Measurements from ENCODE around the gene SOD1. TPM values are rescaled to one million over a fixed set of nuclear protein-coding genes. Genes with fewer than 3 reads are reported as not detected.

Gene SOD1
- total and polyA plus RNA-seq, 2 of the 8 experiments (the other 6 are each of a cell fraction or from before 2014, with no cell fraction given), result 192 to 226 TPM

DNA sequence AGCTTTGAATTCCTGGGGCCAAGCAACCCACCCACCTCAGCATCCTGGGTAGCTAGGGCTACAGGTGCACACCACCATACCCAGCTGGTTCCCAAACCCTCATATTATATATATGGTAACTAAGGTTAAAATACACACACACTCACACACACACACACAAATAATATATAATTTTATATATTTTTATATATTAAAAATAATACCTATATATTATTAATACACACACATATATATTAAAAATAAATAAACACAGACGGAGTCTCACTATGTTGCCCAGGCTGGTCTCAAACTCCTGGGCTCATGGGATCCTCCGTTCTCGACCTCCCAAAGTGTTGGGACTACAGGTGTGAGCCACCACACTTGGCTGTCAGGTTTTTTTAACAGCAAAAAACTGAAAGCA, 40.5 kb downstream of the SOD1 start:
- H3K23ac ChIP-seq (ENCODE audit: insufficient read length), result no peak overlapping the region
- H2BK20ac ChIP-seq (ENCODE audit: low read length), result no peak overlapping the region
- H3K79me2 ChIP-seq (ENCODE audit: control insufficient read depth in 1 of 2, insufficient read depth in 2 of 2, low read length in 2 of 2), result peaks cover 0 to 39% of the 10 kb centered on the region in 2 experiments; a peak in 3 of 4 replicates
- no peak for FAIRE-seq
- no peak overlapping the region for H2BK15ac ChIP-seq (ENCODE audit: low read length)
- H2BK5ac ChIP-seq (ENCODE audit: low read depth, low read length), result no peak overlapping the region
- peaks cover 4 to 5% of the 10 kb centered on the region in 2 experiments for H4K20me1 ChIP-seq (replicated peaks in 1 of 2; ENCODE audit: control insufficient read depth in 1 of 2, insufficient read depth in 2 of 2, low read length in 2 of 2)
- H4K5ac ChIP-seq (ENCODE audit: insufficient read length, low read depth, low read length), result no peak overlapping the region
- H4K8ac ChIP-seq (ENCODE audit: extremely low read depth, insufficient read depth, low read length), result no peak overlapping the region
- no peaks in the 10 kb centered on the region for H3K79me1 ChIP-seq (ENCODE audit: low read depth, low read length)
- CTCF ChIA-PET (ENCODE audit: partially characterized antibody), result no interaction called here
- no peak overlapping the region for H4K91ac ChIP-seq (replicated peaks; ENCODE audit: insufficient read length, low read length)
- H3K23me2 ChIP-seq (ENCODE audit: low read depth, low read length), result no peaks in the 10 kb centered on the region
- H3K4me1 ChIP-seq (replicated peaks in 1 of 4; ENCODE audit: control insufficient read depth in 3 of 4, insufficient read depth in 4 of 4, low read length in 3 of 4), result no peaks in the 10 kb centered on the region
- no peak overlapping the region for H3K4me3 ChIP-seq (ENCODE audit: extremely low read depth in 1 of 4, insufficient read depth in 2 of 4, low read depth in 3 of 4, low read length in 4 of 4)
- no peak overlapping the region for H3K4me2 ChIP-seq (ENCODE audit: insufficient read depth in 1 of 2, low read depth in 2 of 2, low read length in 2 of 2)
- no peaks in the 10 kb centered on the region for H3K27me3 ChIP-seq (replicated peaks in 1 of 4; ENCODE audit: control insufficient read depth in 3 of 4, extremely low read depth in 1 of 4, insufficient read depth in 3 of 4, low read length in 3 of 4)
- H3K36me3 ChIP-seq (ENCODE audit: control insufficient read depth in 2 of 4, insufficient read depth in 4 of 4, low read length in 3 of 4), result peaks cover 18 to 90% (median 51%) of the 10 kb centered on the region in 4 experiments
- no peak overlapping the region for H2AFZ ChIP-seq (ENCODE audit: low read length)
- 97% methylated on average over 3 of the region's 3 CpGs; no CpG with 5 or more reads in 1 of the 2 experiments for WGBS, 2 experiments (ENCODE audit: extremely low coverage in 1 of 2, insufficient coverage in 1 of 2, insufficient read length in 1 of 2, insufficient replicate concordance in 2 of 2, low coverage in 1 of 2, low lambda C conversion rate in 2 of 2, missing lambda C conversion rate in 1 of 2)
- no peak overlapping the region for H2BK12ac ChIP-seq (ENCODE audit: low read depth, low read length)
- DNase-seq (ENCODE audit: low read depth in 1 of 2, low spot score in 2 of 2), result no peak
- H2BK120ac ChIP-seq (replicated peaks; ENCODE audit: low read depth, low read length), result no peak overlapping the region
- no peak overlapping the region for H3K56ac ChIP-seq (replicated peaks; ENCODE audit: insufficient read length, low read depth, low read length)
- H3K18ac ChIP-seq (ENCODE audit: extremely low read depth, low read length), result no peak overlapping the region
- no peak overlapping the region for H3K4ac ChIP-seq (replicated peaks; ENCODE audit: insufficient read length, low read depth, low read length)
- no peak overlapping the region for H2AK5ac ChIP-seq (ENCODE audit: low read depth, low read length)
- H3K9ac ChIP-seq (replicated peaks in 1 of 4; ENCODE audit: extremely low read depth in 1 of 4, low read depth in 3 of 4, low read length in 3 of 4), result no peak overlapping the region
- no peak overlapping the region for H3K27ac ChIP-seq (ENCODE audit: low read depth, low read length)
- POLR2A ChIA-PET (ENCODE audit: partially characterized antibody), result no interaction called here
- H3K14ac ChIP-seq (ENCODE audit: insufficient read length), result no peak overlapping the region
- no peaks in the 10 kb centered on the region for H3K9me3 ChIP-seq (ENCODE audit: insufficient read depth in 2 of 2, low read depth in 1 of 2, low read length in 1 of 2)
- TF ChIP-seq EZH2 (IDR thresholded peaks at IDR 0.05; ENCODE audit: low read depth, low read length, severe bottlenecking) (no peak), HDAC2 (IDR thresholded peaks at IDR 0.05; ENCODE audit: borderline replicate concordance in 1 of 2, low read depth in 2 of 2, low read length in 2 of 2) (no peak), BACH1 (IDR thresholded peaks at IDR 0.05; ENCODE audit: low read length) (no peak), NRF1 (IDR thresholded peaks at IDR 0.05; ENCODE audit: low read depth, low read length) (no peak), TEAD4 (IDR thresholded peaks at IDR 0.05; ENCODE audit: low read depth, low read length) (no peak), RAD21 (IDR thresholded peaks at IDR 0.05 in 1 of 2, conservative IDR thresholded peaks at IDR 0.05 in 1 of 2; ENCODE audit: low read depth in 2 of 2, low read length in 2 of 2) (no peak)
